GM18951 (cell line): Measurements from ENCODE around the gene PAGE1.

Experiments used
- POLR2A ChIP-seq: IDR thresholded peaks from 4 replicates; pipeline ENCODE4 v1.6.1; 2011; ENCODE audit warnings: mild to moderate bottlenecking; ENCODE audit not compliant: insufficient read length, insufficient read depth; ENCODE audit errors: extremely low read depth
- in situ Hi-C: fragments of 300-500 bp; cut with MboI; formaldehyde crosslinking; loops from one replicate; pipeline ENCODE4 v1.12.0; 2022; ENCODE audit warnings: low sequenced_read_pairs, mixed read lengths, inconsistent platforms; ENCODE audit not compliant: unreplicated experiment

The PAGE1 gene

DNA sequence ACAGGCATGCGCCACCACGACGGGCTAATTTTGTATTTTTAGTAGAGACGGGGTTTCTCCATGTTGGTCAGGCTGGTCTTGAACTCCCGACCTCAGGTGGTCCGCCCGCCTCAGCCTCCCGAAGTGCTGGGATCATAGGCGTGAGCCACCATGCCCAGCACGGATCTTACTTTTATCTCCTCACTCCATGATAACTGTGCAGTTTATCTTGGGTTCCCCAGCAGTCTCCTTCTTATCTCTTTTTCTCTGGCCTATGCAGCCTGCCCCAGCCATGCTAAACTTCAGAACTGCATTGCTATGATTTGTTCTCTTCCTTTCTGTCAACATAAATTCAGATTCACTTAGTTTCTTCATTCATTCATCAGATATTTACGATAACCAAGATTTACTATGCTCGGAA, 22.4 kb downstream of the PAGE1 start:
- TF ChIP-seq POLR2A = no peak
- in situ Hi-C loops = no loop called here

DNA sequence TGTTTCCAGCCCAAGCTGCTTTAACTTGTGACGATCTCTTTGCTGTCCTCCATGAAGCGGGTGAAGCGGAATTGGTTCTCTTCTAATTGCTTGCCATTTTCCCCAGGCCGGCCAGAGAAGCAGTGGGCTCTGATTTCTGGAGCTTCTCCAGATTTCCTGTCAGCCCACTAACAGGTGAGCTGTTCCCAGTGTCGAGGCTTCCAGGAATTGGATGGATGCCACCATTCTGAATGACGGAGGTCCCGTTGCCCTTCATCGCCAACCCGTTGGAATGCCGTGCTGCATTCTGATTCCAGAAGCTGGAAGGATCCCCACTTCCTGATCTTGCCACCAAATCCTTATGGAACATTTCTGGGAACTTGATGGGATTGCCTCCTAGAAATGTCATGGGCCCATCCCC, 31.0 kb downstream of the PAGE1 start:
- in situ Hi-C loops = no loop called here
- no peak for TF ChIP-seq POLR2A

DNA sequence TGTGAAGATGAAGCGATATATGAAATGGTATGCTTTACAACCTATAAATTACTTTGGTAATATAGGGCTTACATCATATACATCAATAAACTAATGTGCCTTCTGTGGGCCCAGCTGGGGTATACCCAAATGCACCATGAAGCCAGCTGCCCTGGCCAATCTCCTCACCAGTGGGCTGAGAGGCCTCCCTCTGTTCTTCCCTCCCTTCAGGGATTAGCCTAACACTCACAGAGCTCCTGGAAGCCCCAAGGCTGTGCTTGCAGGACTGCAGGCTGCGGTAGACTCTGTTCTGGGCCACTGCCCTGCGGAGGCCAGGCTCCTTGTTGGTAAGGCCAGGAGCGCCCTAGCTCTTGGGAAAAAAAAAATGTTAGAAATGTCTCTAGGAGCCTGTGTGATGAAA, 33.9 kb downstream of the PAGE1 start:
- TF ChIP-seq POLR2A = no peak
- in situ Hi-C loops = no loop called here

DNA sequence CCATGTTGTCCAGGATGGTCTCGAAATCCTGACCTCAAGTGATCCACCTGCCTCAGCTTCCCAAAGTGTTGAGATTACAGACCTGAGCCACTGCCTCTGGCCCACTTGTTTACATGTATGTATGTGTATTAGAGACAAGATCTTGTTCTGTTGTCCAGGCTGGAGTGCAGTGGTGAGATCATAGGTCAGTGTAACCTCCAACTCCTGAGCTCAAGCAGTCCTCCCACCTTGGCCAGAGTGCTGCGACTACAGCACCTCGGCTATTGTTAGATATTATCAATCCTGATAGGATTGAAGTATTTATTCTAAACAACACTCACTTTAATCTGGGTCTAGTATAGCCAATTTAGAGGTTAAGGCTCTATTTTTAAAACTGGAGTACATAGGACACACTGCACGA, 36.0 kb downstream of the PAGE1 start:
- no peak for TF ChIP-seq POLR2A

DNA sequence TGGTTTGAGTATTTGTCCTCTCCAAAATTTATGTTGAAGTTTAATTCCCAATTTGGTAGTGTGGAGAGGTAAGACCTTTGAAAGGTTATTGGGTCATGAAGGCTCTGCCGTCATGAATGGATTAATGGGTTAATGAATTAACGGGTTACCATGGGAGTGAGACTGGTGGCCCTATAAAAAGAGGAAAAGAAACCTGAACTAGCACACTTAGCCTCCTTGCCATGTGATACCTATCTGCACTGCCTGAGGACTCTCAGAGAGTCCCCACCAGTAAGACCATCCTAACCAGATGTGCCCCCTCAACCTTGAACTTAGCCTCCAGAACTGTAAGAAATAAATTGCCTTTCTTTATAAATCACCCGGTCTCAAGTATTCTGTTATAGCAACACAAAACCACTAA, 39.3 kb downstream of the PAGE1 start:
- TF ChIP-seq POLR2A = no peak
- in situ Hi-C loops = no loop called here

More for the DNA sequence above, 36.0 kb downstream of the PAGE1 start:
- in situ Hi-C loops = no loop called here

DNA sequence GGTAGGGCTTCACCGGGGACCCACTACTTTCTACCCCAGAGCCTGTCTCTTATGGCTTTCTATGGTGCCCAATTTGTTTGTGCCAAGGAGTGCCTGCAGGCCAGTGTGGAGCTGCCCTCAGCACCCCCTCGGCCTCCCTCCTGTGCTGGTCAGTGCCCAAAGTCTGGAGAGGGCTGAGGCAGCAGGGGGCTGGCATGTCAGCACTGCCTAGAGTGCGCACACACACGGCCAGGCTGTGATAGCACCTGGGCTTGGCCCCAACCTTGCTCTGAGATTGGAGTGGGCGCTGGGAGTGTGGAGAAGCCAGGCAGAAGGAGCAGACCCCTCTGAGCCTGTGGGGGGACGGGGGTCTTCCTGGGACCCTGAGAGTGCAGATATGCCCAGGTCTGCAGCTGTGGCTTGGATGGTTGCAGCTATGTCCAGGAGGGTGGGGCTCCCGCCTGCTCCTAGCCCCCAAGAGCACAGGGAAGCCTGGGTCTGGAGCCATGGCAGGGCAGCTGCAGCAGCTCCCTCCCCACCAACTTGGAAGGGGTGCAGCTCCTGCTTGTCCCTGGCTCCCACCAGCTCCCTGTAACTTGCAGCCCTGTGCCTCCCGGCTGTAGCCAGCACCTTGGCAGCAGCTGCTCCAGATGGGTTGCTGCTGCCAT, 50.7 kb downstream of the PAGE1 start:
- in situ Hi-C loops = loop anchor here (25.0 kb wide), 1 partner anchor 308 kb away; the partner anchor contains the start of gene GAGE13
- no peak for TF ChIP-seq POLR2A
